Measurements from ENCODE around the gene ATOH8. TPM values are rescaled to one million over a fixed set of nuclear protein-coding genes. Genes with fewer than 3 reads are reported as not detected.

Gene ATOH8
- total RNA-seq, 1 donor from 2014 or later, result not detected

- Mint-ChIP-seq H3K27ac (no peak overlapping the region), H3K9me3 (no peaks in the 10 kb centered on the region), H3K27me3 (peaks cover 20% of the 10 kb centered on the region), H3K4me1 (peaks cover 1% of the 10 kb centered on the region), H3K36me3 (ENCODE audit: low read depth) (no peaks in the 10 kb centered on the region), H3K4me3 (no peak overlapping the region)
- TF ChIP-seq CTCF (IDR thresholded peaks at IDR 0.05), result no peak
- ATAC-seq (ENCODE audit: low read depth) (no peak), DNase-seq (no peak)
- intact Hi-C loops (cut with micrococcal nuclease), result no loop called here
- CTCF ChIA-PET, result no interaction called here
- POLR2A ChIA-PET, result no interaction called here
Observed at GRCh38 chr2:85789271-85789670, 35.5 kb downstream of the ATOH8 start.

- peaks cover 19% of the 10 kb centered on the region for H3K27me3 Mint-ChIP-seq
Observed at GRCh38 chr2:85790032-85790431, 36.2 kb downstream of the ATOH8 start.

GRCh38 chr2:85790499-85791188 is 36.9 kb downstream of the ATOH8 start:
- Mint-ChIP-seq H3K27me3 (peaks cover 21% of the 10 kb centered on the region), H3K4me1 (no peaks in the 10 kb centered on the region), H3K36me3 (ENCODE audit: low read depth) (no peaks in the 10 kb centered on the region), H3K27ac (no peak overlapping the region), H3K9me3 (no peaks in the 10 kb centered on the region), H3K4me3 (no peak overlapping the region)
- no peak for TF ChIP-seq CTCF (IDR thresholded peaks at IDR 0.05)
- ChIA-PET CTCF (interaction anchor here (1.0 kb wide), 1 partner anchor 24 kb away, joined by 3 read pairs; no protein-coding TSS in a partner anchor), POLR2A (no interaction called here)
- ATAC-seq (ENCODE audit: low read depth) (no peak), DNase-seq (no peak)
- intact Hi-C loops (cut with micrococcal nuclease), result no loop called here

More at GRCh38 chr2:85790032-85790431, 36.2 kb downstream of the ATOH8 start:
- Mint-ChIP-seq H3K27ac (no peak overlapping the region), H3K9me3 (no peaks in the 10 kb centered on the region), H3K4me1 (peaks cover 1% of the 10 kb centered on the region), H3K4me3 (no peak overlapping the region), H3K36me3 (ENCODE audit: low read depth) (no peaks in the 10 kb centered on the region)
- intact Hi-C loops (cut with micrococcal nuclease), result no loop called here
- ATAC-seq (ENCODE audit: low read depth) (no peak), DNase-seq (no peak)
- POLR2A ChIA-PET, result no interaction called here
- CTCF ChIA-PET, result no interaction called here
- no peak for TF ChIP-seq CTCF (IDR thresholded peaks at IDR 0.05)

GRCh38 chr2:85791704-85792565 is 38.1 kb downstream of the ATOH8 start:
- ChIA-PET CTCF (interaction anchor here (1.9 kb wide), 1 partner anchor 22 kb away, joined by 4 read pairs; no protein-coding TSS in a partner anchor), POLR2A (no interaction called here)
- no peak for TF ChIP-seq CTCF (IDR thresholded peaks at IDR 0.05)
- Mint-ChIP-seq H3K9me3 (no peaks in the 10 kb centered on the region), H3K4me1 (no peaks in the 10 kb centered on the region), H3K27ac (no peak overlapping the region), H3K27me3 (peaks cover 19% of the 10 kb centered on the region), H3K36me3 (ENCODE audit: low read depth) (no peaks in the 10 kb centered on the region), H3K4me3 (no peak overlapping the region)
- DNase-seq (no peak), ATAC-seq (ENCODE audit: low read depth) (no peak)
- intact Hi-C loops (cut with micrococcal nuclease), result no loop called here

GRCh38 chr2:85792783-85793441 is 39.1 kb downstream of the ATOH8 start:
- H3K36me3 Mint-ChIP-seq (ENCODE audit: low read depth), result no peaks in the 10 kb centered on the region
- H3K4me3 Mint-ChIP-seq, result no peak overlapping the region
- ATAC-seq (ENCODE audit: low read depth), result no peak
- ChIA-PET CTCF (interaction anchor here (1.9 kb wide), 1 partner anchor 21 kb away, joined by 4 read pairs; no protein-coding TSS in a partner anchor), POLR2A (no interaction called here)
- no peak for DNase-seq
- no peak overlapping the region for H3K27ac Mint-ChIP-seq
- no peaks in the 10 kb centered on the region for H3K4me1 Mint-ChIP-seq
- H3K27me3 Mint-ChIP-seq, result peaks cover 25% of the 10 kb centered on the region
- no peak for TF ChIP-seq CTCF (IDR thresholded peaks at IDR 0.05)
- no peaks in the 10 kb centered on the region for H3K9me3 Mint-ChIP-seq
- intact Hi-C loops (cut with micrococcal nuclease), result no loop called here
